ENCODE results near the gene IL16.

IL16 gene

GRCh38 chr15:81255315-81255957, 58.8 kb downstream of the IL16 start:
- peaks cover 91% of the 10 kb centered on the region for H3K27me3 Mint-ChIP-seq
- no peaks in the 10 kb centered on the region for H3K9me3 Mint-ChIP-seq
- no peak for ATAC-seq (replicated peaks; ENCODE audit: extremely low read depth, poor library complexity, severe bottlenecking)

GRCh38 chr15:81255958-81256320, 59.3 kb downstream of the IL16 start:
- Mint-ChIP-seq H3K27ac (ENCODE audit: low read depth) (no peak overlapping the region), H3K9me3 (no peaks in the 10 kb centered on the region), H3K36me3 (ENCODE audit: insufficient read depth) (no peaks in the 10 kb centered on the region), H3K4me3 (no peak overlapping the region), H3K4me1 (no peaks in the 10 kb centered on the region), H3K27me3 (peaks cover 86% of the 10 kb centered on the region)
- DNase-seq (ENCODE audit: low spot score in 2 of 2) (no peak), ATAC-seq (replicated peaks; ENCODE audit: extremely low read depth, poor library complexity, severe bottlenecking) (no peak)

More at GRCh38 chr15:81255315-81255957, 58.8 kb downstream of the IL16 start:
- Mint-ChIP-seq H3K4me3 (no peak overlapping the region), H3K36me3 (ENCODE audit: insufficient read depth) (no peaks in the 10 kb centered on the region), H3K4me1 (no peaks in the 10 kb centered on the region), H3K27ac (ENCODE audit: low read depth) (no peak overlapping the region)
- no peak for DNase-seq (ENCODE audit: low spot score in 2 of 2)

- Mint-ChIP-seq H3K4me1 (no peaks in the 10 kb centered on the region), H3K4me3 (no peak overlapping the region), H3K36me3 (ENCODE audit: insufficient read depth) (no peaks in the 10 kb centered on the region), H3K27ac (ENCODE audit: low read depth) (no peak overlapping the region), H3K27me3 (peaks cover 76% of the 10 kb centered on the region), H3K9me3 (no peaks in the 10 kb centered on the region)
- ATAC-seq (replicated peaks; ENCODE audit: extremely low read depth, poor library complexity, severe bottlenecking) (no peak), DNase-seq (ENCODE audit: low spot score in 2 of 2) (no peak)
These were observed 60.2 kb downstream of the IL16 start for GRCh38 chr15:81256916-81257315.

- Mint-ChIP-seq H3K9me3 (no peaks in the 10 kb centered on the region), H3K4me1 (no peaks in the 10 kb centered on the region), H3K4me3 (no peak overlapping the region), H3K27ac (ENCODE audit: low read depth) (no peak overlapping the region), H3K36me3 (ENCODE audit: insufficient read depth) (no peaks in the 10 kb centered on the region), H3K27me3 (peaks cover 71% of the 10 kb centered on the region)
- DNase-seq (ENCODE audit: low spot score in 2 of 2) (no peak), ATAC-seq (replicated peaks; ENCODE audit: extremely low read depth, poor library complexity, severe bottlenecking) (no peak)
These were observed 60.8 kb downstream of the IL16 start for GRCh38 chr15:81257435-81257834.

GRCh38 chr15:81258455-81258854, 61.8 kb downstream of the IL16 start:
- H3K36me3 Mint-ChIP-seq (ENCODE audit: insufficient read depth), result no peaks in the 10 kb centered on the region
- DNase-seq (ENCODE audit: low spot score in 2 of 2) (no peak), ATAC-seq (replicated peaks; ENCODE audit: extremely low read depth, poor library complexity, severe bottlenecking) (no peak)
- no peaks in the 10 kb centered on the region for H3K4me1 Mint-ChIP-seq
- no peaks in the 10 kb centered on the region for H3K9me3 Mint-ChIP-seq
- H3K4me3 Mint-ChIP-seq, result no peak overlapping the region
- no peak overlapping the region for H3K27ac Mint-ChIP-seq (ENCODE audit: low read depth)
- H3K27me3 Mint-ChIP-seq, result peaks cover 67% of the 10 kb centered on the region

GRCh38 chr15:81259760-81260298, 63.1 kb downstream of the IL16 start:
- Mint-ChIP-seq H3K4me1 (no peaks in the 10 kb centered on the region), H3K36me3 (ENCODE audit: insufficient read depth) (no peaks in the 10 kb centered on the region), H3K27ac (ENCODE audit: low read depth) (no peak overlapping the region), H3K9me3 (no peaks in the 10 kb centered on the region), H3K27me3 (peaks cover 67% of the 10 kb centered on the region), H3K4me3 (no peak overlapping the region)
- ATAC-seq (replicated peaks; ENCODE audit: extremely low read depth, poor library complexity, severe bottlenecking) (no peak), DNase-seq (ENCODE audit: low spot score in 2 of 2) (no peak)

- DNase-seq (ENCODE audit: low spot score in 2 of 2), result no peak
- H3K4me3 Mint-ChIP-seq, result no peak overlapping the region
- no peaks in the 10 kb centered on the region for H3K9me3 Mint-ChIP-seq
- H3K4me1 Mint-ChIP-seq, result peaks cover 13% of the 10 kb centered on the region
- ATAC-seq (replicated peaks; ENCODE audit: extremely low read depth, poor library complexity, severe bottlenecking), result no peak
- H3K27ac Mint-ChIP-seq (ENCODE audit: low read depth), result no peak overlapping the region
- peaks cover 66% of the 10 kb centered on the region for H3K27me3 Mint-ChIP-seq
- peaks cover 1% of the 10 kb centered on the region for H3K36me3 Mint-ChIP-seq (ENCODE audit: insufficient read depth)
These were observed 64.6 kb downstream of the IL16 start for GRCh38 chr15:81261172-81261811.

GRCh38 chr15:81263477-81263876, 66.8 kb downstream of the IL16 start:
- H3K4me1 Mint-ChIP-seq, result peaks cover 18% of the 10 kb centered on the region
- no peak overlapping the region for H3K27ac Mint-ChIP-seq (ENCODE audit: low read depth)
- peaks cover 47% of the 10 kb centered on the region for H3K27me3 Mint-ChIP-seq
- H3K9me3 Mint-ChIP-seq, result no peaks in the 10 kb centered on the region
- no peak overlapping the region for H3K4me3 Mint-ChIP-seq
- ATAC-seq (replicated peaks; ENCODE audit: extremely low read depth, poor library complexity, severe bottlenecking) (no peak), DNase-seq (ENCODE audit: low spot score in 2 of 2) (no peak)
- H3K36me3 Mint-ChIP-seq (ENCODE audit: insufficient read depth), result peaks cover 1% of the 10 kb centered on the region

- Mint-ChIP-seq H3K4me1 (peaks cover 18% of the 10 kb centered on the region), H3K27me3 (peaks cover 39% of the 10 kb centered on the region), H3K4me3 (no peak overlapping the region), H3K36me3 (ENCODE audit: insufficient read depth) (peaks cover 1% of the 10 kb centered on the region), H3K27ac (ENCODE audit: low read depth) (no peak overlapping the region), H3K9me3 (no peaks in the 10 kb centered on the region)
- ATAC-seq (replicated peaks; ENCODE audit: extremely low read depth, poor library complexity, severe bottlenecking) (no peak), DNase-seq (ENCODE audit: low spot score in 2 of 2) (no peak)
These were observed 67.6 kb downstream of the IL16 start for GRCh38 chr15:81264072-81264857.

- no peak for ATAC-seq (replicated peaks; ENCODE audit: extremely low read depth, poor library complexity, severe bottlenecking)
- peaks cover 18% of the 10 kb centered on the region for H3K4me1 Mint-ChIP-seq
- no peak for DNase-seq (ENCODE audit: low spot score in 2 of 2)
- peaks cover 1% of the 10 kb centered on the region for H3K36me3 Mint-ChIP-seq (ENCODE audit: insufficient read depth)
- no peaks in the 10 kb centered on the region for H3K9me3 Mint-ChIP-seq
- H3K27ac Mint-ChIP-seq (ENCODE audit: low read depth), result no peak overlapping the region
- peak overlapping the region; percentile 56 for H3K4me3 Mint-ChIP-seq
- H3K27me3 Mint-ChIP-seq, result peaks cover 29% of the 10 kb centered on the region
These were observed 68.7 kb downstream of the IL16 start for GRCh38 chr15:81265256-81265943.

GRCh38 chr15:81265944-81266775, 69.5 kb downstream of the IL16 start:
- DNase-seq (ENCODE audit: low spot score in 2 of 2), result peak; percentile 62 to 78
- Mint-ChIP-seq H3K9me3 (no peaks in the 10 kb centered on the region), H3K4me3 (peak overlapping the region; percentile 56), H3K27ac (ENCODE audit: low read depth) (no peak overlapping the region), H3K27me3 (peaks cover 29% of the 10 kb centered on the region), H3K36me3 (ENCODE audit: insufficient read depth) (peaks cover 1% of the 10 kb centered on the region), H3K4me1 (peaks cover 18% of the 10 kb centered on the region)
- ATAC-seq (replicated peaks; ENCODE audit: extremely low read depth, poor library complexity, severe bottlenecking), result peak; percentile 96

GRCh38 chr15:81268340-81268739, 71.7 kb downstream of the IL16 start:
- ATAC-seq (replicated peaks; ENCODE audit: extremely low read depth, poor library complexity, severe bottlenecking) (no peak), DNase-seq (ENCODE audit: low spot score in 2 of 2) (no peak)
- Mint-ChIP-seq H3K4me1 (peaks cover 18% of the 10 kb centered on the region), H3K27ac (ENCODE audit: low read depth) (no peak overlapping the region), H3K36me3 (ENCODE audit: insufficient read depth) (peaks cover 1% of the 10 kb centered on the region), H3K4me3 (no peak overlapping the region), H3K27me3 (peaks cover 24% of the 10 kb centered on the region), H3K9me3 (no peaks in the 10 kb centered on the region)
